Spinal cord (tissue), 10 donors: ENCODE measurements around the gene SPRED1. TPM values are rescaled to one million over a fixed set of nuclear protein-coding genes. Genes with fewer than 3 reads are reported as not detected.

Experiments
- DNase-seq, 6 donors: peaks; one replicate each; pipeline versions ENCODE4 v3.0.0 to v3.0.0-alpha.2; 2013 to 2015; ENCODE audit warnings: low spot score in 6 of 6, low read depth in 4 of 6
- H3K27ac ChIP-seq: one replicate; pipeline ENCODE4 v1.5.1; 2013; ENCODE audit warnings: low read depth, low read length, control low read depth
- H3K27me3 ChIP-seq: one replicate; pipeline ENCODE4 v1.6.1; 2013; ENCODE audit warnings: low read length; ENCODE audit not compliant: control insufficient read depth, insufficient read depth
- H3K36me3 ChIP-seq: one replicate; pipeline ENCODE4 v1.6.1; 2013; ENCODE audit warnings: low read length; ENCODE audit not compliant: control insufficient read depth, insufficient read depth
- H3K4me1 ChIP-seq: one replicate; pipeline ENCODE4 v1.6.1; 2013; ENCODE audit warnings: low read length; ENCODE audit not compliant: control insufficient read depth, insufficient read depth
- H3K4me3 ChIP-seq: one replicate; pipeline ENCODE4 v1.5.1; 2013; ENCODE audit warnings: low read depth, low read length, control low read depth
- H3K9me3 ChIP-seq: one replicate; pipeline ENCODE4 v1.6.1; 2013; ENCODE audit warnings: low read length; ENCODE audit not compliant: control insufficient read depth, insufficient read depth
- WGBS: methylation state at CpG from one replicate; pipeline ENCODE4 v1.1.5; 2013; ENCODE audit warnings: missing lambda C conversion rate; ENCODE audit not compliant: insufficient coverage; 5-methylcytosine and 5-hydroxymethylcytosine counted together
- polyA plus RNA-seq, 2 donors: library from polyadenylated mRNA; unstranded; fragments of 120-200 nt; gene quantifications; one replicate each; pipeline ENCODE4 v1.2.1, GENCODE V29; 2013; ENCODE audit not compliant: insufficient read length in 2 of 2
- total RNA-seq, 2 donors: library from RNA; depleted of rRNA in 1 of 2; stranded (reverse); fragments of 120-200 nt in 1 of 2; fragments of >200 nt in 1 of 2; gene quantifications; one replicate each; pipeline versions ENCODE4 v1.2.3 to v1.2.4, GENCODE V29; 2013 to 2014
- donor health status: healthy.

The SPRED1 gene
- total and polyA plus RNA-seq, 4 donors: 32.5 to 85.8 (median 44.8) TPM

DNA sequence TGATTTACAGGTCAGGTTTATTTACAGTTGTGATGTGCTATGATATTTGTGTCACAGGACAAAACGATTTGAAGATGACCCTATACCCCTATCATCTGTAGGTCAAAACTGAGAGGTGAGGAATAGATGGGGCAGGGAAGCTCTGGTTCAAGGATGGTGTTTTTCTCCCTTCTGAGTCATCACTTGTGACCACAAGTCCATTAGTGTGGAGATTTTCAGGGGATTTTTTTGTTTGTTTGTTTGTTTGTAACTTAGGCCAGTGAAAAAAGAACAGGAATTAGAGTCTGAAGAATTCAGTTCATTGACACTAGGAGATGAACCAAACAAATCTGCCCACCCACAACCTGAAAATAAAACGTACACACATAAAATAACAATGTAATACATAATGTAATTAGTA lies 138.6 kb downstream of the SPRED1 start:
- no CpG with 5 or more reads among the region's 2 CpGs for WGBS
- no peaks in the 10 kb centered on the region for H3K36me3 ChIP-seq
- H3K4me1 ChIP-seq: no peaks in the 10 kb centered on the region
- no peak overlapping the region for H3K27ac ChIP-seq
- no peaks in the 10 kb centered on the region for H3K27me3 ChIP-seq
- H3K9me3 ChIP-seq: peaks cover 1% of the 10 kb centered on the region
- DNase-seq: no peak
- H3K4me3 ChIP-seq: no peak overlapping the region

DNA sequence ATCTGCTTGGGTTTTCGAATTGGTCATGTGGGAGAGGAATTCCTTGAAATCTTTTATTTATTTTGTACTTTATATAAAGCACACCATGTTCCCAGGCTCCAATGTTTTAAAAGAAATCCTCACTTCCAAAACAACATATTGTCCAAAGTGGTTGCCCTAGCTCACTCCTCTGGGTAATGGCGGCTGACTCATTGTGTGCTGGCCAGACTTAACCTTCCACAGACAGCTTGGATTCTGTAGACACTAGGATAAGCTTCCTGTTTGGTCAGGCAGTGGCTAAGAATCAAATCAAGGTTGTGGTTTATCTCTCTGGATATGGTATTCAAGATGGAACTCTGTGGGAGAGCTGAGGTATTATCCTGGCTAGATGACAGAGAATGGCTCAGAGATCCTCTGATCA lies 145.5 kb downstream of the SPRED1 start:
- H3K27me3 ChIP-seq: no peaks in the 10 kb centered on the region

DNA sequence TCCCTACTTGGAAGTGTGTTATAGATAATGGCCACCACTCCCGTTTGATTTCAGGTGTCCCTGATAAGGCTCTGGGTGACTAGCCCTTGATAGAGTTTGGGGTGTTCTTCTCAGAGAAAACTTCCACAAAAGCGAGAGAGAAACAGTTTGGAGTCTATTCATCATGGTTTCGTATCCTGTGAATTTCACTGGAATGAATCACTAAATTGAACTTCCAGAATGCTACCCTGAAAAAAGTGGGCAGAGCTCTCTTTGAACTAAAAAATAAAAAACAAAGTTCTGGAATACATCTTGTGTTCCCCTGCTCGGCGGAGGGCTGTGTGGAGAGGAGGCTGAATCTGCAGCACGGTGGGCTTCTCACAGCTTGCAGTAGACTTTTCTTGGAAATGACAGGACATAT lies 148.5 kb downstream of the SPRED1 start:
- Histone ChIP-seq H3K27ac (no peak overlapping the region), H3K4me3 (no peak overlapping the region), H3K9me3 (no peaks in the 10 kb centered on the region), H3K4me1 (no peaks in the 10 kb centered on the region), H3K36me3 (no peaks in the 10 kb centered on the region), H3K27me3 (no peaks in the 10 kb centered on the region)
- WGBS: 92% methylated on average over 3 of the region's 6 CpGs
- no peak for DNase-seq

More for the DNA sequence above, 145.5 kb downstream of the SPRED1 start:
- no peaks in the 10 kb centered on the region for H3K4me1 ChIP-seq
- DNase-seq: no peak
- H3K36me3 ChIP-seq: no peaks in the 10 kb centered on the region
- H3K27ac ChIP-seq: no peak overlapping the region
- no peak overlapping the region for H3K4me3 ChIP-seq
- peaks cover 1% of the 10 kb centered on the region for H3K9me3 ChIP-seq
- no CpG with 5 or more reads among the region's 2 CpGs for WGBS

DNA sequence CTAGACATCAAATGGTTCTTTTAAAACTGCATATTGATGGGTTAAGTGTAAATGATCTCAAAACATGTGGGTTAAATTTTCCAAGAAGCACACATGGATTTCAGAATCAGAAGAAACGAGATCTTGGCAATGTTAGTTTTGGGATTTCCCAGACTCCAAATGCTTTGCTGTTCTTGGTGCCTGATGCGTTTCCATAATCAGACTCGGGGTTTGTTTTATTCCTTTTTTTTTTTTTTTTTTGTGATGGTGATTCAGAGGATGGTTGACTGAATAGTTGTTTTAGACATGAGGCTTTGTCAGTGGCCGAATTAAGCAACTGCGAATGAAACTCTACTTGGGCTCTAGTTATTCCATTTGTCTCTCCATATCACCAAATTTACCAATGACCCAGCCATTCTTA lies 149.1 kb downstream of the SPRED1 start:
- Histone ChIP-seq H3K36me3 (no peaks in the 10 kb centered on the region), H3K9me3 (no peaks in the 10 kb centered on the region), H3K4me3 (no peak overlapping the region), H3K27ac (no peak overlapping the region), H3K4me1 (no peaks in the 10 kb centered on the region), H3K27me3 (no peaks in the 10 kb centered on the region)
- 88% methylated on average over 1 of the region's 5 CpGs for WGBS
- no peak for DNase-seq

DNA sequence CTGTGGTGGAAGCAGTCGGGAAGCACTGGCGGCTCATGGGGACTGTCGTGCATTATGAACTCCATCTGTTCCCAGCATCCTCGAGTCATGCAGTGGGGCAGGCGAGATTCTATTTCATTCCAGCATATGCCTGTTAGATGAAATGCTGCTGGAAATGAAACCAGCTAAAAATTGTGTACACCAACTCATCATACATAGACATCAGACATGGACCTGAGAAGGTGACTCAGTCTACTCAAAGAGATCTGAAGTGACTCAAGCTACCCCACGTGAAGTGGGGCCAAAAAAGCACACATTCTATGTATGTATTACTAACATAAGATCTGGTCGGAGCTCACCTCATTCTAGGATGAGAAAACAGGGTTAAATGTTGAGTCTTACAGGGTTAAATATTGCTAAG lies 153.8 kb downstream of the SPRED1 start:
- no peaks in the 10 kb centered on the region for H3K4me1 ChIP-seq
- no peak overlapping the region for H3K27ac ChIP-seq
- H3K36me3 ChIP-seq: no peaks in the 10 kb centered on the region
- no peak overlapping the region for H3K4me3 ChIP-seq
- peak in 1 of 6 donors; percentile 10 for DNase-seq
- no peaks in the 10 kb centered on the region for H3K9me3 ChIP-seq
- H3K27me3 ChIP-seq: no peaks in the 10 kb centered on the region
- WGBS: 92% methylated on average over 3 of the region's 7 CpGs

Other genes with a start within 250 kb of the SPRED1 start
- 10 to 100 TPM in 1 of 2 donors, 1 to 10 TPM in 1; 7.4 to 60.1 TPM for gene FAM98B, start 201.3 kb downstream of the SPRED1 start, total RNA-seq
- gene FAM98B, start 201.3 kb downstream of the SPRED1 start, polyA plus RNA-seq: 10 to 100 TPM; 36.7 to 61.9 TPM